ENCODE data around the gene ATP11A. TPM values are rescaled to one million over a fixed set of nuclear protein-coding genes. Genes with fewer than 3 reads are reported as not detected.
"Not testable (repeated sequence)": the region's sequence is repeated elsewhere in the genome, so short reads cannot be mapped to it uniquely, and the experiment has no call there.

Gene ATP11A
- total RNA-seq, 1 donor from 2014 or later = 80.6 TPM

- Mint-ChIP-seq H3K9me3 (peaks cover 13% of the 10 kb centered on the region), H3K27me3 (no peaks in the 10 kb centered on the region), H3K36me3 (ENCODE audit: low read depth) (peaks cover 26% of the 10 kb centered on the region), H3K4me1 (peaks cover 2% of the 10 kb centered on the region), H3K4me3 (no peak overlapping the region), H3K27ac (no peak overlapping the region)
- intact Hi-C loops (cut with micrococcal nuclease) = no loop called here
- no peak for DNase-seq
Measured at GRCh38 chr13:112800057-112800456, 110.2 kb downstream of the ATP11A start.

- Mint-ChIP-seq H3K36me3 (ENCODE audit: low read depth) (peaks cover 26% of the 10 kb centered on the region), H3K9me3 (peaks cover 13% of the 10 kb centered on the region)
- H3K4me3 Mint-ChIP-seq; intact Hi-C loops (cut with micrococcal nuclease); H3K27me3 Mint-ChIP-seq; DNase-seq; H3K4me1 Mint-ChIP-seq; H3K27ac Mint-ChIP-seq: not testable (repeated sequence)
Measured at GRCh38 chr13:112800807-112801206, 111.0 kb downstream of the ATP11A start.

GRCh38 chr13:112802802-112803195 lies 113.0 kb downstream of the ATP11A start:
- peaks cover 25% of the 10 kb centered on the region for H3K36me3 Mint-ChIP-seq (ENCODE audit: low read depth)
- no peak overlapping the region for H3K4me3 Mint-ChIP-seq
- H3K27me3 Mint-ChIP-seq = no peaks in the 10 kb centered on the region
- H3K9me3 Mint-ChIP-seq = peaks cover 13% of the 10 kb centered on the region
- peaks cover 2% of the 10 kb centered on the region for H3K4me1 Mint-ChIP-seq
- intact Hi-C loops (cut with micrococcal nuclease) = no loop called here
- no peak for DNase-seq
- no peak overlapping the region for H3K27ac Mint-ChIP-seq

GRCh38 chr13:112803422-112803821 lies 113.6 kb downstream of the ATP11A start:
- DNase-seq = no peak
- Mint-ChIP-seq H3K27me3 (no peaks in the 10 kb centered on the region), H3K36me3 (ENCODE audit: low read depth) (peaks cover 23% of the 10 kb centered on the region), H3K4me1 (peaks cover 2% of the 10 kb centered on the region), H3K4me3 (no peak overlapping the region), H3K27ac (no peak overlapping the region), H3K9me3 (peaks cover 13% of the 10 kb centered on the region)
- intact Hi-C loops (cut with micrococcal nuclease) = no loop called here

GRCh38 chr13:112804374-112804773 lies 114.5 kb downstream of the ATP11A start:
- Mint-ChIP-seq H3K27me3 (no peaks in the 10 kb centered on the region), H3K9me3 (peaks cover 5% of the 10 kb centered on the region), H3K36me3 (ENCODE audit: low read depth) (peaks cover 14% of the 10 kb centered on the region), H3K4me1 (peaks cover 2% of the 10 kb centered on the region), H3K27ac (no peak overlapping the region), H3K4me3 (no peak overlapping the region)
- DNase-seq = no peak
- intact Hi-C loops (cut with micrococcal nuclease) = no loop called here

GRCh38 chr13:112806739-112807652 lies 117.2 kb downstream of the ATP11A start:
- peaks cover 2% of the 10 kb centered on the region for H3K4me1 Mint-ChIP-seq
- no peak for DNase-seq
- peaks cover 17% of the 10 kb centered on the region for H3K36me3 Mint-ChIP-seq (ENCODE audit: low read depth)
- no peaks in the 10 kb centered on the region for H3K27me3 Mint-ChIP-seq
- no peak overlapping the region for H3K27ac Mint-ChIP-seq
- no peaks in the 10 kb centered on the region for H3K9me3 Mint-ChIP-seq
- intact Hi-C loops (cut with micrococcal nuclease) = no loop called here
- H3K4me3 Mint-ChIP-seq = no peak overlapping the region

GRCh38 chr13:112807653-112808376 lies 118.0 kb downstream of the ATP11A start:
- H3K4me1 Mint-ChIP-seq = no peaks in the 10 kb centered on the region
- intact Hi-C loops (cut with micrococcal nuclease) = no loop called here
- H3K9me3 Mint-ChIP-seq = no peaks in the 10 kb centered on the region
- DNase-seq = no peak
- H3K27ac Mint-ChIP-seq = no peak overlapping the region
- H3K4me3 Mint-ChIP-seq = no peak overlapping the region
- peaks cover 22% of the 10 kb centered on the region for H3K36me3 Mint-ChIP-seq (ENCODE audit: low read depth)
- H3K27me3 Mint-ChIP-seq = no peaks in the 10 kb centered on the region

GRCh38 chr13:112808377-112809140 lies 118.7 kb downstream of the ATP11A start:
- intact Hi-C loops (cut with micrococcal nuclease) = no loop called here
- no peaks in the 10 kb centered on the region for H3K4me1 Mint-ChIP-seq
- H3K9me3 Mint-ChIP-seq = no peaks in the 10 kb centered on the region
- no peak for DNase-seq
- H3K27me3 Mint-ChIP-seq = no peaks in the 10 kb centered on the region
- H3K36me3 Mint-ChIP-seq (ENCODE audit: low read depth) = peaks cover 27% of the 10 kb centered on the region
- no peak overlapping the region for H3K4me3 Mint-ChIP-seq
- H3K27ac Mint-ChIP-seq = no peak overlapping the region

- no peaks in the 10 kb centered on the region for H3K4me1 Mint-ChIP-seq
- intact Hi-C loops (cut with micrococcal nuclease) = no loop called here
- H3K27me3 Mint-ChIP-seq = no peaks in the 10 kb centered on the region
- no peaks in the 10 kb centered on the region for H3K9me3 Mint-ChIP-seq
- no peak overlapping the region for H3K27ac Mint-ChIP-seq
- H3K4me3 Mint-ChIP-seq = no peak overlapping the region
- DNase-seq = no peak
- H3K36me3 Mint-ChIP-seq (ENCODE audit: low read depth) = peaks cover 33% of the 10 kb centered on the region
Measured at GRCh38 chr13:112809332-112810315, 119.8 kb downstream of the ATP11A start.

- Mint-ChIP-seq H3K36me3 (ENCODE audit: low read depth) (peaks cover 40% of the 10 kb centered on the region), H3K27ac (no peak overlapping the region)
- intact Hi-C loops (cut with micrococcal nuclease) = no loop called here
Measured at GRCh38 chr13:112810608-112811007, 120.8 kb downstream of the ATP11A start.

GRCh38 chr13:112812306-112813055 lies 122.6 kb downstream of the ATP11A start:
- DNase-seq = no peak
- Mint-ChIP-seq H3K36me3 (ENCODE audit: low read depth) (peaks cover 47% of the 10 kb centered on the region), H3K27me3 (no peaks in the 10 kb centered on the region), H3K4me1 (no peaks in the 10 kb centered on the region), H3K9me3 (no peaks in the 10 kb centered on the region), H3K27ac (no peak overlapping the region), H3K4me3 (no peak overlapping the region)
- intact Hi-C loops (cut with micrococcal nuclease) = no loop called here

More at GRCh38 chr13:112810608-112811007, 120.8 kb downstream of the ATP11A start:
- Mint-ChIP-seq H3K4me1 (no peaks in the 10 kb centered on the region), H3K9me3 (no peaks in the 10 kb centered on the region), H3K4me3 (no peak overlapping the region), H3K27me3 (no peaks in the 10 kb centered on the region)
- DNase-seq = no peak

- peaks cover 56% of the 10 kb centered on the region for H3K36me3 Mint-ChIP-seq (ENCODE audit: low read depth)
- intact Hi-C loops (cut with micrococcal nuclease) = no loop called here
- H3K27me3 Mint-ChIP-seq = no peaks in the 10 kb centered on the region
Measured at GRCh38 chr13:112813552-112813951, 123.7 kb downstream of the ATP11A start.

More at GRCh38 chr13:112813552-112813951, 123.7 kb downstream of the ATP11A start:
- Mint-ChIP-seq H3K9me3 (no peaks in the 10 kb centered on the region), H3K27ac (no peak overlapping the region), H3K4me3 (no peak overlapping the region), H3K4me1 (no peaks in the 10 kb centered on the region)
- DNase-seq = no peak
